ENCODE measurements around the gene DENND1B.

DNA sequence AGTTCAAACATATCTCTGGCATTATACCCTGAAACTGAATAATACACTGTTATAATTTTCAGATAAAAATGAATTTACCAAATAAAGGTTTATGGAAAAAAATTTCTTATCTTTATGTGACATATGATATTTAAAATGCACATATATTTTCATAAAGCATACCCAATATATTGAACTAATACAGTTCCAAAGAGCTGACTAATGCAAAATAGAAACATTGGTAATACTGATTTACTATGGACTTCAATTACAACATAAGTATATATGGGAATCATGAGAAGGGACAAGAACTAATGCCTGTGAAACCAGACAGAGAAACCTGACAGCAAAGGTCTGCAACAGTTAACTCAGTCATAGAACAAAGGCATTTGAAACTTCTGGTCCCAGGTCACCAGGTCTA lies 153.5 kb downstream of the DENND1B start:
- TF ChIP-seq, protein P1, sequence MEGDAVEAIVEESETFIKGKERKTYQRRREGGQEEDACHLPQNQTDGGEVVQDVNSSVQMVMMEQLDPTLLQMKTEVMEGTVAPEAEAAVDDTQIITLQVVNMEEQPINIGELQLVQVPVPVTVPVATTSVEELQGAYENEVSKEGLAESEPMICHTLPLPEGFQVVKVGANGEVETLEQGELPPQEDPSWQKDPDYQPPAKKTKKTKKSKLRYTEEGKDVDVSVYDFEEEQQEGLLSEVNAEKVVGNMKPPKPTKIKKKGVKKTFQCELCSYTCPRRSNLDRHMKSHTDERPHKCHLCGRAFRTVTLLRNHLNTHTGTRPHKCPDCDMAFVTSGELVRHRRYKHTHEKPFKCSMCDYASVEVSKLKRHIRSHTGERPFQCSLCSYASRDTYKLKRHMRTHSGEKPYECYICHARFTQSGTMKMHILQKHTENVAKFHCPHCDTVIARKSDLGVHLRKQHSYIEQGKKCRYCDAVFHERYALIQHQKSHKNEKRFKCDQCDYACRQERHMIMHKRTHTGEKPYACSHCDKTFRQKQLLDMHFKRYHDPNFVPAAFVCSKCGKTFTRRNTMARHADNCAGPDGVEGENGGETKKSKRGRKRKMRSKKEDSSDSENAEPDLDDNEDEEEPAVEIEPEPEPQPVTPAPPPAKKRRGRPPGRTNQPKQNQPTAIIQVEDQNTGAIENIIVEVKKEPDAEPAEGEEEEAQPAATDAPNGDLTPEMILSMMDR (IDR thresholded peaks at IDR 0.05): no peak
- no peak for TF ChIP-seq POLR2A (IDR thresholded peaks at IDR 0.05)

Data from breast epithelium (tissue), 3 donors.